ENCODE data around the gene KIF26A.

Gene KIF26A

DNA sequence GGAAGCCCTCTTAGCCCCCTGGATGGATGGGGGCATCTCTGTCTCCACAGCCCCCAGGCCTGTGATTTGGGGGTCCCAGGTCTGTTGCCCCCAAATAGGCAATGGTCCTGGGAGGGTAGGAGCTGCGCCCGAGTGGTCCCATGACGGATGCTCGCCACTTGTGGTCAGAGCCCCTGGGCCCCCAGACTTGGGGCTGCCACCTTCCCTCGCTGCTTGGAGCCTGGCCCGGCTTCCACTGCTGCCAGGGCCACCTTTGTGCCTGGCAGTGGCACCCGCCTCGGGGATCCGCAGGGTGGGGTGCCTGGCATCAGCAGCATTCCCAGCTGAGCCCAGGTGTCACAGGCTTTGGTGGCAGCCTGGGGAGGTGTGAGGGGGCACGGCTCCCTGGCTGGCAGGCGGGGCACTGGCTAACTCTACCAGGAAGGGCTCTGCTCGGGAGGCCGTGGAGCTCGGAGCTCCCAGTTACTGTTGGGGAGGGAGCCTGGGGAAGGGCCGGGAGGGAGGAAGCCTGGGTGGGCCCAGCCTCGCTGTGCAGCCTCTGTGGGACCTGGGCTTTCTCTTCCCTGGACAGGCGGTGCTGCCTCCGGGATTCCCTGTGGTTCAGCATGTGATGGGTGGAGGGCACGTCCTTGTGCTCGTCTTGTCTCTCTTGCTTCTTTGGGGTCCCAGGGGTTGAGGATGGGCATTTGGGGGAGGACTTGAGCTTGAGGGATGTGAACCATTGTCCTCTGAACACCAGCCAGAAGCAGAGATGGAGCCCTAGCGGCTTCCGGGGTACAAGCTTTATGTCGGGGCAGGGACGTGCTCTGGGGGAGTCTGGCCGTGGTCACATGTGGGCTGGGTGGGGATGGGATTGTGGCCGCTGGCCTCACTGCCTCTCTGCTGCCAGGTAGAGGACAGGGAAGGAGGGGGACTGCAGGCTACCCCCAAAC is 5.4 kb downstream of the KIF26A start:
- no peak overlapping the region for H3K4me3 ChIP-seq (ENCODE audit: low read length)
- TF ChIP-seq ZNF274 (IDR thresholded peaks at IDR 0.05; ENCODE audit: low read depth, low read length): no peak

GRCh38 chr14:104144453-104144790 is 6.0 kb downstream of the KIF26A start:
- TF ChIP-seq ZNF274 (IDR thresholded peaks at IDR 0.05; ENCODE audit: low read depth, low read length): no peak
- no peak overlapping the region for H3K4me3 ChIP-seq (ENCODE audit: low read length)

- H3K4me3 ChIP-seq (ENCODE audit: low read length): no peak overlapping the region
- TF ChIP-seq ZNF274 (IDR thresholded peaks at IDR 0.05; ENCODE audit: low read depth, low read length): no peak
These were observed 6.8 kb downstream of the KIF26A start for GRCh38 chr14:104144911-104145825.

GRCh38 chr14:104145826-104146601 is 7.6 kb downstream of the KIF26A start:
- no peak overlapping the region for H3K4me3 ChIP-seq (ENCODE audit: low read length)
- TF ChIP-seq ZNF274 (IDR thresholded peaks at IDR 0.05; ENCODE audit: low read depth, low read length): no peak

GRCh38 chr14:104146651-104147345 is 8.4 kb downstream of the KIF26A start:
- no peak for TF ChIP-seq ZNF274 (IDR thresholded peaks at IDR 0.05; ENCODE audit: low read depth, low read length)
- no peak overlapping the region for H3K4me3 ChIP-seq (ENCODE audit: low read length)

- no peak for TF ChIP-seq ZNF274 (IDR thresholded peaks at IDR 0.05; ENCODE audit: low read depth, low read length)
- H3K4me3 ChIP-seq (ENCODE audit: low read length): no peak overlapping the region
These were observed 9.1 kb downstream of the KIF26A start for GRCh38 chr14:104147346-104148125.

GRCh38 chr14:104148433-104149277 is 10.3 kb downstream of the KIF26A start:
- TF ChIP-seq ZNF274 (IDR thresholded peaks at IDR 0.05; ENCODE audit: low read depth, low read length): no peak
- H3K4me3 ChIP-seq (ENCODE audit: low read length): no peak overlapping the region

- TF ChIP-seq ZNF274 (IDR thresholded peaks at IDR 0.05; ENCODE audit: low read depth, low read length): no peak
- no peak overlapping the region for H3K4me3 ChIP-seq (ENCODE audit: low read length)
These were observed 10.8 kb downstream of the KIF26A start for GRCh38 chr14:104149278-104149595.

- TF ChIP-seq ZNF274 (IDR thresholded peaks at IDR 0.05; ENCODE audit: low read depth, low read length): no peak
- no peak overlapping the region for H3K4me3 ChIP-seq (ENCODE audit: low read length)
These were observed 11.3 kb downstream of the KIF26A start for GRCh38 chr14:104149617-104150135.

DNA sequence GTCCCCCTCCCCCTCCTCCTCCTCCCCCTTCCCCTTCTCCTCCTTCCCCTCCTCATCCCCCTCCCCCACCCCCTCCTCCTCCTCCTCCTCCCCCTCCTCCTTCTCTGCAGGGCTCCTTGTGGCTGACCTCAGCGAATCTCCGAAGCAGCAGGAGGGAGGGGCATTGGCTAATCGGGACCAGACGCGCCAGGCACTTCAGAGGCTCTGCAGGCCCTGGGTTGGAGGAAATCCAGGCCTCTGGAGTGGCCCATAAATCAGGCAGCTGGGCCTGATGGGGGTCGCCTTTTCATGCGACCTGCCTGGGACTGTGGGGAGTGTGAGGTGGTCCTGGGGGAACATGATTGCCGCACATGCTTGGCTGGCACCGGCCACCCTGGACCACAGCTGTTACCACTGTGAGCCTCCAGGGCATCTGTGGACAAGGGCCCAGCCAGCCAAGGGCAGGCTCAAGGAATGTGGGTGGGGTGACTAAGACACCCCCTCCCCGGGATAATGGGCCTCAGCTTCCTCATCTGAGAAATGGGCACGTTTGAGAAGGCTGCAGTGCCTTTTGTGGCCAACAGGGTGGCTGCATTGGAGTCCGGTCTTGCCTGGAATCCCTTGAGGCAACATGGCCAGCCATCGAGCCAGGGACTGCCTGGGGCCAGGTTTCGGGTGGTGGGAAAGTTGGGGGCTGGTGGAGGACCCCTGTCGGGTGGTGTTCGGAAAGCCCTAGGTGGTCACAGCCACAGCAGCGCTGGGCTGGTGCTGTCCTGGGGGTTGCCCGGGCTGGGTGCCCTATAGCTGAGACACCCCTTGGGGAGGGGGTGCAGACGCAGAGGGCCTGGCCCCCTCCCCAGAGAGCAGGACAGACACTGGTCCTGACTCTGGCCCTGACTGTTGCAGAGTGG is 12.0 kb downstream of the KIF26A start:
- no peak overlapping the region for H3K4me3 ChIP-seq (ENCODE audit: low read length)
- no peak for TF ChIP-seq ZNF274 (IDR thresholded peaks at IDR 0.05; ENCODE audit: low read depth, low read length)

DNA sequence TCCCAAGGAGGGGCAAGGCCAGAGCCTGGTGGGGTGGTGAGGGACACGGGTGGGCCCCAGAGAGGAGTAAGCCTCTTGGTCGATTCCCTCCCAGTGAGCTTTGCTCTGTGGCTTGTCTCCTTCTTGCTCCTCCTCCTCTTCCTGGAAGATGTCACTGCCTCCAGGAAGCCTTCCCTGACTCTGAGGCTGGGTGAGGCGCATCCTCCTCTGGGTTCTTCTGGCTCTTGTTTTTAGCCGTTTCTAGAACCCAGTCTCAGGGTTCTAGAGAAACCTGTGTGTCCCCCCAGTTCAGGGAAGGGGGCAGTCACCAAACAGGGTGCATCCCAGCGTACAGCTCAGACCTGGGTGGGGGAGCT is 12.6 kb downstream of the KIF26A start:
- H3K4me3 ChIP-seq (ENCODE audit: low read length): no peak overlapping the region
- no peak for TF ChIP-seq ZNF274 (IDR thresholded peaks at IDR 0.05; ENCODE audit: low read depth, low read length)
